ENCODE results near the gene PTPRU. TPM values are rescaled to one million over a fixed set of nuclear protein-coding genes. Genes with fewer than 3 reads are reported as not detected.
"Not testable (repeated sequence)": the region's sequence is repeated elsewhere in the genome, so short reads cannot be mapped to it uniquely, and the experiment has no call there.

PTPRU gene
- total RNA-seq, 1 experiment from 2014 or later: 0.72 TPM

- no peaks in the 10 kb centered on the region for H3K36me3 ChIP-seq (ENCODE audit: control insufficient read depth, insufficient read depth, low read length)
- TF ChIP-seq REST (IDR thresholded peaks at IDR 0.05; ENCODE audit: insufficient read depth in 1 of 2, low read depth in 2 of 2, low read length in 1 of 2): no peak
- no peaks in the 10 kb centered on the region for H3K4me1 ChIP-seq (ENCODE audit: control insufficient read depth, insufficient read depth, low read length)
- ATAC-seq (no peak), DNase-seq (ENCODE audit: low read depth, low spot score) (no peak)
- no peak overlapping the region for H3K27ac ChIP-seq (ENCODE audit: low read length)
- in situ Hi-C loops (cut with HindIII; ENCODE audit: low pct_unique_long_range_greater_than_20kb, low sequenced_read_pairs) (no loop called here), intact Hi-C loops (cut with micrococcal nuclease; ENCODE audit: unreplicated experiment) (no loop called here)
- no TSS peak for BruUV-seq (replicated peaks)
- H3K4me3 ChIP-seq (ENCODE audit: low read depth in 2 of 2, low read length in 2 of 2): no peak overlapping the region
- CTCF ChIA-PET: no interaction called here
- POLR2A ChIA-PET: no interaction called here
- no peaks in the 10 kb centered on the region for H3K27me3 ChIP-seq (ENCODE audit: control insufficient read depth, insufficient read depth, low read length)
- H3K9me3 ChIP-seq (ENCODE audit: control insufficient read depth, insufficient read depth, low read depth, low read length): no peaks in the 10 kb centered on the region
Measured at GRCh38 chr1:29298246-29298645, 61.9 kb downstream of the PTPRU start.

- in situ Hi-C loops (cut with HindIII; ENCODE audit: low pct_unique_long_range_greater_than_20kb, low sequenced_read_pairs): no loop called here
- ChIA-PET POLR2A (no interaction called here), CTCF (no interaction called here)
- no peak overlapping the region for H3K4me3 ChIP-seq (ENCODE audit: low read depth in 2 of 2, low read length in 2 of 2)
- no peaks in the 10 kb centered on the region for H3K9me3 ChIP-seq (ENCODE audit: control insufficient read depth, insufficient read depth, low read depth, low read length)
- H3K4me1 ChIP-seq (ENCODE audit: control insufficient read depth, insufficient read depth, low read length): no peaks in the 10 kb centered on the region
- intact Hi-C loops (cut with micrococcal nuclease; ENCODE audit: unreplicated experiment): no loop called here
- TF ChIP-seq TCF7L2 (IDR thresholded peaks at IDR 0.05; ENCODE audit: low read depth, low read length) (no peak), CTCF (IDR thresholded peaks at IDR 0.05) (no peak), SIN3A (IDR thresholded peaks at IDR 0.05; ENCODE audit: borderline replicate concordance, insufficient read depth, low read depth, low read length) (no peak), REST (IDR thresholded peaks at IDR 0.05; ENCODE audit: insufficient read depth in 1 of 2, low read depth in 2 of 2, low read length in 1 of 2) (no peak), POLR2AphosphoS5 (IDR thresholded peaks at IDR 0.05; ENCODE audit: low read depth, low read length) (no peak)
- H3K36me3 ChIP-seq (ENCODE audit: control insufficient read depth, insufficient read depth, low read length): no peaks in the 10 kb centered on the region
- BruUV-seq (replicated peaks): no TSS peak
- H3K27ac ChIP-seq (ENCODE audit: low read length): no peak overlapping the region
- no peak for DNase-seq (ENCODE audit: low read depth, low spot score)
- no peaks in the 10 kb centered on the region for H3K27me3 ChIP-seq (ENCODE audit: control insufficient read depth, insufficient read depth, low read length)
- ATAC-seq: no peak
Measured at GRCh38 chr1:29299446-29299845, 63.1 kb downstream of the PTPRU start.

GRCh38 chr1:29301732-29302131 lies 65.4 kb downstream of the PTPRU start:
- CTCF ChIA-PET; H3K4me3 ChIP-seq (ENCODE audit: low read depth in 2 of 2, low read length in 2 of 2); H3K4me1 ChIP-seq (ENCODE audit: control insufficient read depth, insufficient read depth, low read length); DNase-seq (ENCODE audit: low read depth, low spot score); H3K36me3 ChIP-seq (ENCODE audit: control insufficient read depth, insufficient read depth, low read length); POLR2A ChIA-PET; H3K27ac ChIP-seq (ENCODE audit: low read length); H3K27me3 ChIP-seq (ENCODE audit: control insufficient read depth, insufficient read depth, low read length); intact Hi-C loops (cut with micrococcal nuclease; ENCODE audit: unreplicated experiment); BruUV-seq (replicated peaks); ATAC-seq; H3K9me3 ChIP-seq (ENCODE audit: control insufficient read depth, insufficient read depth, low read depth, low read length); in situ Hi-C loops (cut with HindIII; ENCODE audit: low pct_unique_long_range_greater_than_20kb, low sequenced_read_pairs): not testable (repeated sequence)
